Caco-2 (cell line): Measurements from ENCODE around the gene EPHB3. TPM values are rescaled to one million over a fixed set of nuclear protein-coding genes. Genes with fewer than 3 reads are reported as not detected.
"Not testable (repeated sequence)": the region's sequence is repeated elsewhere in the genome, so short reads cannot be mapped to it uniquely, and the experiment has no call there.

Experiments
- BruUV-seq: library from RNA; stranded (reverse); fragments of 400-500 nt; replicated peaks from 2 replicates; lab custom pipeline; 2021; lab: Mats Ljungman, UMichigan
- CTCF ChIA-PET: fragments of 300-600 bp; sonication (Branson Sonifier 250); formaldehyde crosslinking; loops from one replicate; lab custom pipeline; 2022; ENCODE audit warnings: antibody characterized with exemption; lab: Charles Lee
- POLR2A ChIA-PET: fragments of 300-600 bp; sonication (Branson Sonifier 250); formaldehyde crosslinking; loops from one replicate; lab custom pipeline; 2022; ENCODE audit warnings: antibody characterized with exemption; lab: Charles Lee
- DNase-seq, 2 experiments: peaks; one replicate each; pipeline versions ENCODE4 v3.0.0 to v3.0.0-alpha.2; 2020 to 2022
- H3K27me3 ChIP-seq: replicated peaks from 2 replicates; pipeline ENCODE4 v1.6.0; 2011; ENCODE audit warnings: low read length; ENCODE audit not compliant: control insufficient read depth, insufficient read depth
- H3K36me3 ChIP-seq: 2 replicates; pipeline ENCODE4 v1.5.1; 2011; ENCODE audit warnings: low read length; ENCODE audit not compliant: control insufficient read depth, insufficient read depth
- H3K4me1 ChIP-seq: fragments of 250-450 bp; sonication (Bioruptor Pico); 2 replicates; pipeline ENCODE4 v1.5.1; 2020; ENCODE audit warnings: mild to moderate bottlenecking
- H3K4me3 ChIP-seq: 2 replicates; pipeline ENCODE4 v1.5.1; 2011; ENCODE audit warnings: low read depth, mild to moderate bottlenecking, control low read depth, low read length
- H3K9me3 ChIP-seq: fragments of 250-450 bp; sonication (Bioruptor Pico); 2 replicates; pipeline ENCODE4 v1.5.1; 2020; ENCODE audit warnings: mild to moderate bottlenecking, moderate library complexity
- H3K27ac Mint-ChIP-seq: one replicate; pipeline ENCODE4 v1.8.0; 2022; ENCODE audit warnings: mixed read lengths; ENCODE audit not compliant: unreplicated experiment
- H3K27me3 Mint-ChIP-seq: one replicate; pipeline ENCODE4 v1.8.0; 2022; ENCODE audit warnings: mixed read lengths; ENCODE audit not compliant: insufficient read depth, unreplicated experiment
- H3K36me3 Mint-ChIP-seq: one replicate; pipeline ENCODE4 v1.8.0; 2022; ENCODE audit warnings: mild to moderate bottlenecking, mixed read lengths; ENCODE audit not compliant: insufficient read depth, unreplicated experiment
- H3K4me1 Mint-ChIP-seq: one replicate; pipeline ENCODE4 v1.8.0; 2022; ENCODE audit warnings: low read depth, mixed read lengths; ENCODE audit not compliant: unreplicated experiment
- H3K4me3 Mint-ChIP-seq: one replicate; pipeline ENCODE4 v1.8.0; 2022; ENCODE audit warnings: mild to moderate bottlenecking, moderate library complexity, mixed read lengths; ENCODE audit not compliant: unreplicated experiment
- H3K9me3 Mint-ChIP-seq: one replicate; pipeline ENCODE4 v1.8.0; 2022; ENCODE audit warnings: mixed read lengths; ENCODE audit not compliant: unreplicated experiment
- intact Hi-C: fragments of 100-400 bp; cut with micrococcal nuclease; formaldehyde crosslinking; loops from one replicate; pipeline ENCODE4 v1.10.0; 2022; ENCODE audit not compliant: unreplicated experiment
- total RNA-seq: library from RNA; stranded (reverse); gene quantifications from 2 replicates; pipeline ENCODE4 v1.2.3, GENCODE V29; 2022
- TF ChIP-seq, protein P1 (sequence below), 2 experiments: fragments of 200-600 bp in 1 of 2; IDR thresholded peaks; 1 replicate in 1 of 2; 2 replicates in 1 of 2; pipeline versions ENCODE4 v1.5.1 to v1.8.0; 2011 to 2022; ENCODE audit warnings: antibody characterized with exemption in 1 of 2, control low read depth in 1 of 2, inconsistent platforms in 1 of 2, low read depth in 1 of 2, low read length in 1 of 2, mild to moderate bottlenecking in 1 of 2, moderate library complexity in 1 of 2; ENCODE audit not compliant: insufficient read depth in 1 of 2, severe bottlenecking in 1 of 2, unreplicated experiment in 1 of 2

Gene EPHB3
- total RNA-seq, 1 experiment from 2014 or later, result 5.6 TPM

GRCh38 chr3:184616436-184616835 lies 54.9 kb downstream of the EPHB3 start:
- TF ChIP-seq, protein P1, sequence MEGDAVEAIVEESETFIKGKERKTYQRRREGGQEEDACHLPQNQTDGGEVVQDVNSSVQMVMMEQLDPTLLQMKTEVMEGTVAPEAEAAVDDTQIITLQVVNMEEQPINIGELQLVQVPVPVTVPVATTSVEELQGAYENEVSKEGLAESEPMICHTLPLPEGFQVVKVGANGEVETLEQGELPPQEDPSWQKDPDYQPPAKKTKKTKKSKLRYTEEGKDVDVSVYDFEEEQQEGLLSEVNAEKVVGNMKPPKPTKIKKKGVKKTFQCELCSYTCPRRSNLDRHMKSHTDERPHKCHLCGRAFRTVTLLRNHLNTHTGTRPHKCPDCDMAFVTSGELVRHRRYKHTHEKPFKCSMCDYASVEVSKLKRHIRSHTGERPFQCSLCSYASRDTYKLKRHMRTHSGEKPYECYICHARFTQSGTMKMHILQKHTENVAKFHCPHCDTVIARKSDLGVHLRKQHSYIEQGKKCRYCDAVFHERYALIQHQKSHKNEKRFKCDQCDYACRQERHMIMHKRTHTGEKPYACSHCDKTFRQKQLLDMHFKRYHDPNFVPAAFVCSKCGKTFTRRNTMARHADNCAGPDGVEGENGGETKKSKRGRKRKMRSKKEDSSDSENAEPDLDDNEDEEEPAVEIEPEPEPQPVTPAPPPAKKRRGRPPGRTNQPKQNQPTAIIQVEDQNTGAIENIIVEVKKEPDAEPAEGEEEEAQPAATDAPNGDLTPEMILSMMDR (IDR thresholded peaks at IDR 0.05; ENCODE audit: insufficient read depth in 1 of 2, low read depth in 1 of 2, low read length in 1 of 2, severe bottlenecking in 1 of 2, unreplicated experiment in 1 of 2), result no peak
- peaks cover 3% of the 10 kb centered on the region for H3K27me3 Mint-ChIP-seq
- H3K9me3 ChIP-seq, result no peaks in the 10 kb centered on the region
- no peak overlapping the region for H3K27ac Mint-ChIP-seq
- no peaks in the 10 kb centered on the region for H3K27me3 ChIP-seq
- no peak for DNase-seq
- H3K36me3 Mint-ChIP-seq, result no peaks in the 10 kb centered on the region
- ChIA-PET POLR2A (no interaction called here), CTCF (no interaction called here)
- no peaks in the 10 kb centered on the region for H3K4me1 Mint-ChIP-seq
- H3K9me3 Mint-ChIP-seq, result peaks cover 2% of the 10 kb centered on the region
- intact Hi-C loops, result no loop called here
- no peaks in the 10 kb centered on the region for H3K4me1 ChIP-seq
- BruUV-seq, result no TSS peak
- no peaks in the 10 kb centered on the region for H3K36me3 ChIP-seq
- no peak overlapping the region for H3K4me3 Mint-ChIP-seq
- no peak overlapping the region for H3K4me3 ChIP-seq

DNA sequence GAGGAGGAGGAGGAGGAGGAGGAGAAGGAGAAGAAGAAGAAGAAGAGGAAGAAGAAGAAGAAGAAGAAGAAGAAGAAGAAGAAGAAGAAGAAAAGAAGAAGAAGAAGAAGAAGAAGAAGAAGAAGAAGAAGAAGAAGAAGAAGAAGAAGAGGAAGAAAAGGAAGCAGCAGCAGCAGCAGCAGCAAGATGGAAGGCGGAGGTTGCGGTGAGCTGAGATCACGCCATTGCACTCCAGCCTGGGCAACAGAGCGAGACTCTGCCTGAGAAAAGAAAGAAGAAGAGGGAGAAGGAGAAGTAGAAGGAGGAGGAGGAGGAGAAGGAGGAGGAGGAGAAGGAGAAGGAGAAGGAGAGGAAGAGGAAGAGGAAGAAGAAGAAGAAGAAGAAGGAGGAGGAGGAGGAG lies 55.7 kb downstream of the EPHB3 start:
- BruUV-seq, intact Hi-C loops, H3K27me3 ChIP-seq, H3K27me3 Mint-ChIP-seq, H3K36me3 Mint-ChIP-seq, H3K4me3 Mint-ChIP-seq, H3K4me1 ChIP-seq, CTCF ChIA-PET, H3K9me3 ChIP-seq, H3K36me3 ChIP-seq, DNase-seq, H3K4me3 ChIP-seq, POLR2A ChIA-PET, H3K9me3 Mint-ChIP-seq, H3K4me1 Mint-ChIP-seq, H3K27ac Mint-ChIP-seq: not testable (repeated sequence)

- H3K9me3 Mint-ChIP-seq, result no peaks in the 10 kb centered on the region
Measured at GRCh38 chr3:184618811-184619210, 57.2 kb downstream of the EPHB3 start.

More at GRCh38 chr3:184618811-184619210, 57.2 kb downstream of the EPHB3 start:
- TF ChIP-seq, protein P1 (IDR thresholded peaks at IDR 0.05; ENCODE audit: insufficient read depth in 1 of 2, low read depth in 1 of 2, low read length in 1 of 2, severe bottlenecking in 1 of 2, unreplicated experiment in 1 of 2), result no peak
- peaks cover 3% of the 10 kb centered on the region for H3K27me3 Mint-ChIP-seq
- Histone ChIP-seq H3K27me3 (no peaks in the 10 kb centered on the region), H3K4me3 (no peak overlapping the region), H3K36me3 (no peaks in the 10 kb centered on the region), H3K4me1 (no peaks in the 10 kb centered on the region), H3K9me3 (no peaks in the 10 kb centered on the region)
- BruUV-seq, result no TSS peak
- CTCF ChIA-PET, result no interaction called here
- no peaks in the 10 kb centered on the region for H3K36me3 Mint-ChIP-seq
- POLR2A ChIA-PET, result no interaction called here
- no peak for DNase-seq
- H3K4me3 Mint-ChIP-seq, result no peak overlapping the region
- no peaks in the 10 kb centered on the region for H3K4me1 Mint-ChIP-seq
- intact Hi-C loops, result no loop called here
- no peak overlapping the region for H3K27ac Mint-ChIP-seq
